Body of pancreas (tissue), 4 donors: Measurements from ENCODE around the gene ASTN2.

Source experiments
- CTCF ChIP-seq, 7 experiments: fragments of 450-650 bp in 4 of 7; fragments of 200-600 bp in 3 of 7; sonication (generic) in 3 of 7; IDR thresholded peaks; one replicate each; pipeline ENCODE4 v1.5.1; 2016 to 2019; ENCODE audit warnings: antibody characterized with exemption in 7 of 7
- POLR2A ChIP-seq, 3 donors: fragments of 450-650 bp; IDR thresholded peaks; one replicate each; pipeline ENCODE4 v1.6.1; 2016; ENCODE audit warnings: antibody characterized with exemption in 3 of 3, mild to moderate bottlenecking in 2 of 3

- TF ChIP-seq CTCF (IDR thresholded peaks at IDR 0.05), result no peak
- no peak for TF ChIP-seq POLR2A (IDR thresholded peaks at IDR 0.05)
Measured at GRCh38 chr9:116383133-116383532, 1031.7 kb downstream of the ASTN2 start.
